GM21390 (cell line): ENCODE measurements around the gene BAIAP3.
"Not testable (repeated sequence)": the region's sequence is repeated elsewhere in the genome, so short reads cannot be mapped to it uniquely, and the experiment has no call there.

Experiments used
- ATAC-seq: cut with Tn5 transposase; IDR thresholded peaks from one replicate; pipeline ENCODE4 v1.9.1; 2021; ENCODE audit not compliant: unreplicated experiment

BAIAP3 gene

GRCh38 chr16:1317479-1318267, 15.8 kb upstream of the BAIAP3 start:
- ATAC-seq, result no peak

- no peak for ATAC-seq
Observed at GRCh38 chr16:1318268-1318545, 15.2 kb upstream of the BAIAP3 start.

GRCh38 chr16:1319041-1319440, 14.4 kb upstream of the BAIAP3 start:
- ATAC-seq, result no peak

GRCh38 chr16:1320097-1320496, 13.3 kb upstream of the BAIAP3 start:
- no peak for ATAC-seq

GRCh38 chr16:1320658-1321240, 12.7 kb upstream of the BAIAP3 start:
- no peak for ATAC-seq

GRCh38 chr16:1322407-1322806, 11.0 kb upstream of the BAIAP3 start:
- no peak for ATAC-seq

GRCh38 chr16:1323296-1324239, 9.9 kb upstream of the BAIAP3 start:
- ATAC-seq, result no peak

GRCh38 chr16:1324286-1324826, 9.1 kb upstream of the BAIAP3 start:
- no peak for ATAC-seq

- no peak for ATAC-seq
Observed at GRCh38 chr16:1325261-1325660, 8.2 kb upstream of the BAIAP3 start.

GRCh38 chr16:1325673-1326371, 7.6 kb upstream of the BAIAP3 start:
- no peak for ATAC-seq

GRCh38 chr16:1326391-1326790, 7.1 kb upstream of the BAIAP3 start:
- no peak for ATAC-seq

- ATAC-seq, result no peak
Observed at GRCh38 chr16:1326946-1327618, 6.4 kb upstream of the BAIAP3 start.

GRCh38 chr16:1327619-1327947, 5.9 kb upstream of the BAIAP3 start:
- no peak for ATAC-seq

- not testable (repeated sequence) for ATAC-seq
Observed at GRCh38 chr16:1328136-1328535, 5.3 kb upstream of the BAIAP3 start.

- ATAC-seq, result not testable (repeated sequence)
Observed at GRCh38 chr16:1328961-1329360, 4.5 kb upstream of the BAIAP3 start.

GRCh38 chr16:1330260-1330914, 3.1 kb upstream of the BAIAP3 start:
- no peak for ATAC-seq

GRCh38 chr16:1330931-1331711, 2.3 kb upstream of the BAIAP3 start:
- ATAC-seq, result no peak

GRCh38 chr16:1331712-1332617, 1.5 kb upstream of the BAIAP3 start:
- no peak for ATAC-seq
